HG03575 (cell line): ENCODE results near the gene PACSIN2.

ENCODE experiments used
- ATAC-seq: cut with Tn5 transposase; IDR thresholded peaks from one replicate; pipeline ENCODE4 v1.9.1; 2021; ENCODE audit not compliant: unreplicated experiment, insufficient number of reproducible peaks, low FRiP score; ENCODE audit errors: extremely low read depth

PACSIN2 gene

DNA sequence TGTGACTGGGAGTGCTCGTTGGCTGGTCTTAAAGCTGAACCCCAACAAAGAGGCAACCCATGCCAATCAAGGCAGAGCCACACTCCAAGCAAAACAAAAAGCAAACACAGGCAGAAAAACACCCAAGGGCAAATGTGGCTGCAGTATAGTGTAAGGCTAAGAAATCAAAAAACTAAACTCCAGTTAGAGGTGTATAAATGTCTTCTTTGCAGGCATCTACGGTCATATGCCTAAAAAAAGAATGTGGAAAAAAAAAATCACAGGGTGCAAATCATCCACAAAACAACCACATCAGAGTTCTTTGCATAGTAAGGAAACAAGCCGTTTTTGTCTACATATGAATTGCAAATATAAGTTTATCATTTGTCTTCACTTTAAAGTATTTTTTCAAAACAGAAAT lies 185.6 kb downstream of the PACSIN2 start:
- ATAC-seq = no peak

DNA sequence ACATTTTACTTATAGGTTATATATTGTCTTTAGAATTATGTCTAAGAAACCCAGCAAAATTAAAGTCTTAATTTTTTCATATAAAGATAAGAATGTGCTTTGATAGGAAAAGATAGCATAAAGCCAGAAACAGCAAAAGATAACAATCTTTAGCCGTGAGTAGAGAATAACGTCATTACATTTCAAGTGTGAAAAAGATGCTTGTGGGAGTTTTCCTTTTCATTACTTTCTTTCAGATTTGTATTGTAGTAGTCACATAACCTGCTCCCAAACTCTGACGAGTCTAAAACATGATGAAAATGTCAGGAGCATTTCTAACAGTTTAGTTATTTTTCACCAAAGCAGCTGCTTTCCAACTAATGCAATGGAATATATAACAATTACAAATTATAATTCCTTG lies 189.2 kb downstream of the PACSIN2 start:
- ATAC-seq = no peak

DNA sequence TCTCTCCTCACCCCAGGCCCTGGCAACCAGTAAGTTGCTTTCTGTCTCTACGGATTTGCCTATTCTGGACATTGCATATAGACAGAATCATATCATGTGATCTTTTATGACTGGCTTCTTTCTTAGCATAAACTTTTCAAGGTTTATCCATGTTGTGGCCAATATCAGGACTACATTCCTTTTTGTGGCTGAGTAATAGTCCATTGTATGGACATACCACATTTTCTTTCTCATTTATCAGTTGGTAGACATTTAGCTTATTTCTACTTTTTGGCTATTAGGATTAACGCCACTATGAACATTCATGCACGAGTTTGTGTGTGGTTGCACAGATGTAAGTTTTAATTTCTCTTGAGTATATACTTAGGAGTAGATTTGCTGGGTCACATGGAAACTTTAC lies 193.6 kb downstream of the PACSIN2 start:
- no peak for ATAC-seq

DNA sequence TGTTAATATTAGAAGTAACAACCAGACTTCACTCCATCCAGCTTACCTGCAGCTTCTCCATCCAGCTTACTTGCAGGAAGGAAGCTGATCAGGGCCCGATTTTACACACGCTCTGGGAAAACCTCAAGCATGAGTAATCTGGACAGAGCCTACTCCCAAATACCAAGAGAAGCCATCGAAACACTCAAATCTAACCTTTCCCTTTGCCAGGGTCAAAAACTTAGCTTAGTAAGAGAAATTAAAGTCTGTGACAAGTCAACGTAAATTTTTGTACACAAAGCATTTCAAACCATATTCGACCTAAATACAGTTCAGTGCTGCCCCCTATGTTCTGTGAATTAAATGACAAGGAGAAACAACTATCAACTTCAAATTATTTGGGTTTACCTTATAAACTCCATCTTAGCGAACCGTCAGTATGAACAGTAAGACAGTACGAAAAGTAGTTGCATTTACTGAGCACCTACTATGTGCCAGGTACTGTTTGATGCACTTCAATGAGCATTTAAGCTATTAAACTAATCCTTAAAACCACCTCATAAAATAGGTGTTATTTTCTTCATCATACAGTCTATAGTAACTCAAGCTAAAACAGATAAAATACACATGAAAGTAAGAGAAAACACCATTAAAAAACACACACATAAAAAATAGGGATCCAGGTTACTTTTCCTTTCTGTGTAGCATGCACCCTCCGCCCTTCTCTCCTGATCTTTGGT lies 194.7 kb downstream of the PACSIN2 start:
- no peak for ATAC-seq
